NB4 (cell line): ENCODE results near the gene CASP8AP2.

Experiments
- DNase-seq: peaks from one replicate; pipeline ENCODE4 v3.0.0; 2010; ENCODE audit warnings: low read depth
- H3K4me3 ChIP-seq: one replicate; pipeline ENCODE4 v1.5.1; 2011; ENCODE audit warnings: mild to moderate bottlenecking, low read depth, low read length, moderate library complexity
- CTCF ChIP-seq: IDR thresholded peaks from one replicate; pipeline ENCODE4 v1.5.1; 2012; ENCODE audit warnings: low read depth, low read length
- MAX ChIP-seq: IDR thresholded peaks from 2 replicates; pipeline ENCODE4 v1.6.1; 2011; ENCODE audit warnings: low read depth, low read length
- MYC ChIP-seq: IDR thresholded peaks from 2 replicates; pipeline ENCODE4 v1.6.1; 2011; ENCODE audit warnings: low read depth, low read length
- POLR2A ChIP-seq: IDR thresholded peaks from 2 replicates; pipeline ENCODE4 v1.6.1; 2011; ENCODE audit warnings: mild to moderate bottlenecking; ENCODE audit not compliant: insufficient read length; ENCODE audit errors: extremely low read depth

CASP8AP2 gene

GRCh38 chr6:89866024-89866678, 36.5 kb downstream of the CASP8AP2 start:
- no peak overlapping the region for H3K4me3 ChIP-seq
- DNase-seq = no peak
- TF ChIP-seq CTCF (no peak), MYC (no peak), POLR2A (no peak), MAX (no peak)

GRCh38 chr6:89873721-89874120, 44.0 kb downstream of the CASP8AP2 start:
- TF ChIP-seq MAX (no peak), POLR2A (no peak), MYC (no peak), CTCF (no peak)
- no peak overlapping the region for H3K4me3 ChIP-seq
- no peak for DNase-seq

- H3K4me3 ChIP-seq = no peak overlapping the region
- no peak for TF ChIP-seq MYC
- TF ChIP-seq CTCF = no peak
- no peak for TF ChIP-seq MAX
- no peak for TF ChIP-seq POLR2A
- no peak for DNase-seq
Observed at GRCh38 chr6:89874438-89874837, 44.8 kb downstream of the CASP8AP2 start.

GRCh38 chr6:89886378-89887120, 56.9 kb downstream of the CASP8AP2 start:
- TF ChIP-seq MAX = no peak
- DNase-seq = no peak
- no peak overlapping the region for H3K4me3 ChIP-seq

GRCh38 chr6:89887452-89888137, 57.9 kb downstream of the CASP8AP2 start:
- H3K4me3 ChIP-seq = no peak overlapping the region
- no peak for DNase-seq
- no peak for TF ChIP-seq CTCF
- no peak for TF ChIP-seq POLR2A
- no peak for TF ChIP-seq MAX
- no peak for TF ChIP-seq MYC

GRCh38 chr6:89888138-89888514, 58.4 kb downstream of the CASP8AP2 start:
- TF ChIP-seq MYC = no peak
- no peak for DNase-seq
- no peak overlapping the region for H3K4me3 ChIP-seq
